Stimulated activated CD4-positive, alpha-beta T cell treated with anti-CD3 and anti-CD28 coated beads, Interleukin-4, amount 100 ng/mL, for 48 hours (primary cell): Measurements from ENCODE around the gene OTUD3.

Source experiments
- DNase-seq, 2 donors: peaks; one replicate each; pipeline ENCODE4 v3.0.0-alpha.2; 2020; ENCODE audit warnings: low read depth in 2 of 2

OTUD3 gene

DNA sequence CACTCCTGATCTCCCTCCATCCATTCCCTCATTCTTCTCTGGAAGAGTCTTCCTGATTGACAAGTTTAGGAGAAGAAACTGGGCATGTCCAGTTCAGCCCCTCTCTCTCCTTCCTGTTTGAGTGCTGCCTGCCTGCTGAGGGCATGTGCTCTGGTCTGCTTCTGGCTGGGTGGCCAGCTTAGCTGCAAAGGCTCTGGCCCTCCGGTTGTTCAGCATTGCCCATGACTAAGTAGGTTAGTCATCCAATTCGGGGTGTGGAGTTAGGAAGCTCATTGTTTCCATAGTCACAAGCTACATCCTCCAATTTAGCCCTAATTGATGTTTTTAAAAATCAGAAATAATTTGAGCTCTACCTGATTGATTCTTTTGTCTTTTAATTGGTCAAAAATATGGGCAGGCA lies 66.8 kb downstream of the OTUD3 start:
- DNase-seq = no peak

DNA sequence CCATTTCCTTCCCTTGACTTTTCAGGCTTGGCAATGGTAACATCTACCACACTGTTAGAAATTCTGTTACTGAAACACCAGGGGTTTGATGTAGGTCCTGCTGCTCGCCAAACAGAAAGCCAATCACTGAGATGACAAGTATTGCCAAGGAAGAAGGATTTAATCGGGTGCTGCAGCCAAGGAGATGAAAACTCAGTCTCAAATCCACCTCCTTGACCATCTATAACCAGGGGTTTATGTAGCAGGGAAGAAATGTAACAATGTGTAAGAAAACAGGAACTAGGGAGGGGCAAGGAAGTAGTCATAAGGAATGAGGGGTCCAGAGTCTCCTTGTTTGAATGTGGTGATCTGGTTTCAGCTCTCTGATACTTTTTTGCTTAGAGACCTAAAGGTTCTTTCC lies 71.9 kb downstream of the OTUD3 start:
- no peak for DNase-seq

DNA sequence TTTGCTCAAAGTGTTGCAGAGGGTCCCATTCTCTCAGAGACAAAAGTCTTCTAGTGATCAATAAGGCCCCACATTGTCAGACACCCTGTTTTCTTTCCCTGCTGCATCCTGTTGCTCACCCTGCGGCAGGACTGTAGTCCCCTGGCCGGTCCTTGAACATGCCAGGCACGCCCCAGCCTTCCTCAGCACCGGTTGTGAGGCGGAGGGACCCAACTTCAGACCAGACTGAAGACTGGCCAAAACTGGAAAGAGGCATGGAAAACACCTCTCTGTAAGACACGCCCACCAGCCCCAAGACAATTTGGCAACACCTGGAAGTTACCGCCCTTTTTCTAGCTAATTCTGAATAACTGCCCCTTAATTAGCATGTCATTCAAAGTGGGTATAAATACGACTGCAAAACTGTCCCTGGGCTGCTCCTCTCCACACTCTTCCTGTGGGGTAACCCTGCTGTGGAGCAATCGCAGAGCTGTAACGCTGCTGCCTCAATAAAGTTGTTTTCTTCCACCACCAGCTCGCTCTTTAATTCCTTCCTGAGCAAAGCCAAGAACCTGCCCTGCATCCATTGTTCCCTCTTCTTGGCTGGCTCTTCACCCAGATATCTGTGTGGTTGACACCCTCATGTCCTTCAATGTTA lies 73.5 kb downstream of the OTUD3 start:
- DNase-seq = no peak

DNA sequence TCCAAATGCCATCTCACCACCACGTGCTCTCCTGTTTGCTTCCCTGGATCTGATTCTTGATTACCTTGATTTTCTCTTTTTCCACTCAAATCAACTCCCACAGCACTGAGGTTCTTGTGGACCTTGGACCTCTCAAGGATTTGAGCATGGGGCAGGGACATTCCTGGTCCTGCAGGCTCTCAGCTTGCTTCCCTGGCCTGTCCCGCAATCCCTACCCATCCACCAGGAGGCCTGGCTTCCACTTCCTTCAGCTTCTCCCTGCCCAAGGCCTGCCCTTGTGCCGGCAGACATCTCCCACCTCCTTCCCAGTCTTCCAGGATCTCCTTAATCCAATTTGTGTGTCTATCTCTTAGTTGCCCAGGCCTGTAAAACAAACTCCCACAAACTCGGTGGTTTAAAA lies 75.6 kb downstream of the OTUD3 start:
- no peak for DNase-seq

DNA sequence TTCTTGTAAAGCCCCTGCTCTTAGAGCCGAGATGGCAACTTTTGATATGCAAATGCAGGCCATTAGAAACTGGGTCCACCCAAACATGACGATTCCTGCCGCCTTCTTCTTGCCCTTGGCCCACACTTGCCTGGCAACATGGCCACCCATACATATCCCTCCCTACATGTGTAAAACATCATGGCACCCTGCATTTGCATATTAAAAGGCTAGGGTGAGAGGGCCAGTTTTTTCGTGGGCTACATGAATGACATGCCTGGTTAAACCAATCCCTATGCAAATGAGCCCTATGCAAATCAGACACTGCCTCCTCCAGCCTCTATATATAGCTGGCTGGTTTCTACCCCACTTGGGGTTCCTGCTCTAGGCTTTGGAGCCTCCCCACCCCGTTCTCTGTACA lies 78.4 kb downstream of the OTUD3 start:
- DNase-seq = no peak
